GM23338 (cell line): ENCODE results near the gene HARS2. TPM values are rescaled to one million over a fixed set of nuclear protein-coding genes. Genes with fewer than 3 reads are reported as not detected.
A peak's percentile ranks its signal among the peaks of the same experiment; 100 is the strongest.

Experiments
- ATAC-seq: fragments of 200-7000 bp; cut with Tn5 transposase; 3 replicates; pipeline ENCODE4 v1.9.1; 2020
- DNase-seq: peaks from one replicate; pipeline ENCODE4 v3.0.0-alpha.2; 2015; ENCODE audit warnings: low spot score
- H2AFZ ChIP-seq: fragments of 200-600 bp; sonication (generic); 2 replicates; pipeline ENCODE4 v1.8.0; 2016; ENCODE audit warnings: antibody characterized with exemption, mild to moderate bottlenecking, moderate library complexity
- H3F3A ChIP-seq: fragments of 200-600 bp; sonication (generic); replicated peaks from 2 replicates; pipeline ENCODE4 v1.8.0; 2017; ENCODE audit warnings: antibody characterized with exemption, mixed run types, low read depth
- H3K27ac ChIP-seq: fragments of 200-600 bp; sonication (generic); 2 replicates; pipeline ENCODE4 v1.6.1; 2016; ENCODE audit warnings: low read depth
- H3K27me3 ChIP-seq: fragments of 200-600 bp; sonication (generic); 2 replicates; pipeline ENCODE4 v1.8.0; 2016; ENCODE audit warnings: mild to moderate bottlenecking, mixed run types, moderate library complexity; ENCODE audit not compliant: insufficient read depth
- H3K36me3 ChIP-seq: fragments of 200-600 bp; sonication (generic); 2 replicates; pipeline ENCODE4 v1.8.0; 2016; ENCODE audit warnings: mild to moderate bottlenecking; ENCODE audit not compliant: insufficient read depth
- H3K4me1 ChIP-seq: fragments of 200-600 bp; sonication (generic); 2 replicates; pipeline ENCODE4 v1.8.0; 2016; ENCODE audit warnings: mild to moderate bottlenecking, moderate library complexity; ENCODE audit not compliant: insufficient read depth
- H3K4me2 ChIP-seq: fragments of 200-600 bp; sonication (generic); 2 replicates; pipeline ENCODE4 v1.7.1; 2017; ENCODE audit warnings: mixed run types
- H3K4me3 ChIP-seq: fragments of 200-600 bp; sonication (generic); 2 replicates; pipeline ENCODE4 v1.6.1; 2016; ENCODE audit warnings: mixed run types
- H3K79me2 ChIP-seq: fragments of 200-600 bp; sonication (generic); replicated peaks from 2 replicates; pipeline ENCODE4 v1.8.0; 2017; ENCODE audit warnings: mild to moderate bottlenecking; ENCODE audit not compliant: insufficient read depth
- H3K9me2 ChIP-seq: fragments of 200-600 bp; sonication (generic); 2 replicates; pipeline ENCODE4 v1.8.0; 2017; ENCODE audit not compliant: insufficient read depth
- H4K20me1 ChIP-seq: fragments of 200-600 bp; sonication (generic); replicated peaks from 2 replicates; pipeline ENCODE4 v1.8.0; 2017; ENCODE audit warnings: mild to moderate bottlenecking; ENCODE audit not compliant: insufficient read depth
- H3K27ac Mint-ChIP-seq: 2 replicates; pipeline ENCODE4 v1.8.0; 2020; ENCODE audit warnings: inconsistent platforms, mild to moderate bottlenecking, moderate library complexity, mixed read lengths
- H3K27me3 Mint-ChIP-seq: 3 replicates; pipeline ENCODE4 v1.8.0; 2022; ENCODE audit warnings: low read depth, mild to moderate bottlenecking, moderate library complexity, mixed read lengths, inconsistent platforms; ENCODE audit not compliant: insufficient read depth, poor library complexity
- H3K36me3 Mint-ChIP-seq: 3 replicates; pipeline ENCODE4 v1.8.0; 2021; ENCODE audit warnings: low read depth, mild to moderate bottlenecking, inconsistent platforms, moderate library complexity, mixed read lengths
- H3K4me1 Mint-ChIP-seq: 3 replicates; pipeline ENCODE4 v1.8.0; 2020; ENCODE audit warnings: mild to moderate bottlenecking, inconsistent platforms, mixed read lengths
- H3K4me3 Mint-ChIP-seq: 3 replicates; pipeline ENCODE4 v1.8.0; 2021; ENCODE audit warnings: moderate library complexity, mild to moderate bottlenecking, inconsistent platforms, mixed read lengths
- H3K9me3 Mint-ChIP-seq: 3 replicates; pipeline ENCODE4 v1.8.0; 2020; ENCODE audit warnings: moderate library complexity, mild to moderate bottlenecking, inconsistent platforms, mixed read lengths
- CREB1 ChIP-seq: fragments of 250-450 bp; sonication (Bioruptor Pico); IDR thresholded peaks from 2 replicates; pipeline ENCODE4 v1.5.0; 2020; ENCODE audit warnings: low read depth, mild to moderate bottlenecking, moderate library complexity
- ETS1 ChIP-seq: IDR thresholded peaks from 2 replicates; pipeline ENCODE4 v1.6.1; 2016; ENCODE audit warnings: antibody characterized with exemption
- EZH2 ChIP-seq: fragments of 200-600 bp; sonication (generic); IDR thresholded peaks from one replicate; pipeline ENCODE4 v1.8.0; 2017; ENCODE audit warnings: antibody characterized with exemption, mild to moderate bottlenecking, low read depth; ENCODE audit not compliant: unreplicated experiment
- EZH2phosphoT487 ChIP-seq: fragments of 200-600 bp; sonication (generic); IDR thresholded peaks from one replicate; pipeline ENCODE4 v1.8.1; 2018; ENCODE audit warnings: antibody characterized with exemption; ENCODE audit not compliant: unreplicated experiment
- JUNB ChIP-seq: IDR thresholded peaks from one replicate; pipeline ENCODE4 v1.6.1; 2016; ENCODE audit warnings: antibody characterized with exemption; ENCODE audit not compliant: unreplicated experiment
- NANOG ChIP-seq: IDR thresholded peaks from 2 replicates; pipeline ENCODE4 v1.6.1; 2016; ENCODE audit warnings: antibody characterized with exemption, borderline replicate concordance
- POLR2AphosphoS5 ChIP-seq: IDR thresholded peaks from 2 replicates; pipeline ENCODE4 v1.6.1; 2016; ENCODE audit warnings: antibody characterized with exemption, low read depth
- STAT1 ChIP-seq: IDR thresholded peaks from one replicate; pipeline ENCODE4 v1.6.1; 2016; ENCODE audit warnings: antibody characterized with exemption; ENCODE audit not compliant: unreplicated experiment
- ZNF114 ChIP-seq: fragments of 250-450 bp; sonication (Bioruptor Pico); IDR thresholded peaks from 2 replicates; pipeline ENCODE4 v1.5.0; 2020; ENCODE audit warnings: mild to moderate bottlenecking, moderate library complexity
- ZNF331 ChIP-seq: fragments of 250-450 bp; sonication (Bioruptor Pico); IDR thresholded peaks from 2 replicates; pipeline ENCODE4 v1.5.0; 2020; ENCODE audit warnings: low read depth, mild to moderate bottlenecking, moderate library complexity
- polyA plus RNA-seq: library from polyadenylated mRNA; unstranded; fragments of >200 nt; fragmentation: Nextera tagmentation; extraction: Ambion mirVana; gene quantifications from 2 replicates; pipeline ENCODE4 v1.2.1, GENCODE V29; 2016
- total RNA-seq: library from RNA; depleted of rRNA; stranded (reverse); fragments of >200 nt; shearing (Covaris generic); gene quantifications from 2 replicates; pipeline ENCODE4 v1.2.3, GENCODE V29; 2014
- TF ChIP-seq, protein P1 (sequence below), 2 experiments: fragments of 200-600 bp in 1 of 2; sonication (generic) in 1 of 2; conservative IDR thresholded peaks; 2 replicates each; pipeline versions ENCODE4 v1.5.1 to v1.6.1; 2016 to 2017; ENCODE audit warnings: antibody characterized with exemption in 2 of 2, low read depth in 2 of 2, mild to moderate bottlenecking in 2 of 2, moderate library complexity in 1 of 2
- TF ChIP-seq, protein P2 (sequence below): fragments of 250-450 bp; sonication (Bioruptor Pico); IDR thresholded peaks from 2 replicates; pipeline ENCODE4 v1.5.0; 2020; ENCODE audit warnings: mild to moderate bottlenecking, moderate library complexity

Gene HARS2
- total and polyA plus RNA-seq, 2 experiments from 2014 or later: 14.4 to 21.6 TPM

DNA sequence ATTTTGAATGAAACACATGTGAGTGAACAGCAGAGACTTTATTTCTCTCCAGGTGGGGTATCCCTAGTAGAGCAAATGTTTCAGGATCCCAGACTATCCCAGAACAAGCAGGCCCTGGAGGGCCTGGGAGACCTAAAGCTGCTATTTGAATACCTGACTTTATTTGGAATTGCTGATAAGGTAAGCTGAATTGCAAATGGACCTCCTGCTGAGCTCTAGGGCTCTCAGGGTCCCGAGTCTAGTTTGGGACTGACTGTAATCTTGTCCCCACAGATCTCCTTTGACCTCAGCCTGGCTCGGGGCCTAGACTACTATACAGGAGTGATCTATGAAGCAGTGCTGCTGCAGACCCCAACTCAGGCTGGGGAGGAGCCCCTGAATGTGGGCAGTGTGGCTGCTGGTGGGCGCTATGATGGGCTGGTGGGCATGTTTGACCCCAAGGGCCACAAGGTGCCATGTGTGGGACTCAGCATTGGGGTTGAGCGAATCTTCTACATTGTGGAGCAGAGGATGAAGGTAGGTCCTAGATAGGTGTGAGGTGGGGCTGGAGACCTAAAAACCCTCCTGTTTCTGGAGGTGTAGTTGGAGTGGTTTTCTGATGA is 5.7 kb downstream of the HARS2 start:
- peak overlapping the region; percentile 66 for H3K27ac Mint-ChIP-seq
- TF ChIP-seq JUNB: no peak
- no peak for TF ChIP-seq ZNF114 (CRISPR knock-in tag)
- no peak for TF ChIP-seq ETS1
- no peak for TF ChIP-seq STAT1
- TF ChIP-seq EZH2: no peak
- no peak for TF ChIP-seq EZH2phosphoT487
- TF ChIP-seq, protein P1, sequence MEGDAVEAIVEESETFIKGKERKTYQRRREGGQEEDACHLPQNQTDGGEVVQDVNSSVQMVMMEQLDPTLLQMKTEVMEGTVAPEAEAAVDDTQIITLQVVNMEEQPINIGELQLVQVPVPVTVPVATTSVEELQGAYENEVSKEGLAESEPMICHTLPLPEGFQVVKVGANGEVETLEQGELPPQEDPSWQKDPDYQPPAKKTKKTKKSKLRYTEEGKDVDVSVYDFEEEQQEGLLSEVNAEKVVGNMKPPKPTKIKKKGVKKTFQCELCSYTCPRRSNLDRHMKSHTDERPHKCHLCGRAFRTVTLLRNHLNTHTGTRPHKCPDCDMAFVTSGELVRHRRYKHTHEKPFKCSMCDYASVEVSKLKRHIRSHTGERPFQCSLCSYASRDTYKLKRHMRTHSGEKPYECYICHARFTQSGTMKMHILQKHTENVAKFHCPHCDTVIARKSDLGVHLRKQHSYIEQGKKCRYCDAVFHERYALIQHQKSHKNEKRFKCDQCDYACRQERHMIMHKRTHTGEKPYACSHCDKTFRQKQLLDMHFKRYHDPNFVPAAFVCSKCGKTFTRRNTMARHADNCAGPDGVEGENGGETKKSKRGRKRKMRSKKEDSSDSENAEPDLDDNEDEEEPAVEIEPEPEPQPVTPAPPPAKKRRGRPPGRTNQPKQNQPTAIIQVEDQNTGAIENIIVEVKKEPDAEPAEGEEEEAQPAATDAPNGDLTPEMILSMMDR (conservative IDR thresholded peaks at IDR 0.05; ENCODE audit: low read depth in 2 of 2): no peak
- TF ChIP-seq, protein P2, sequence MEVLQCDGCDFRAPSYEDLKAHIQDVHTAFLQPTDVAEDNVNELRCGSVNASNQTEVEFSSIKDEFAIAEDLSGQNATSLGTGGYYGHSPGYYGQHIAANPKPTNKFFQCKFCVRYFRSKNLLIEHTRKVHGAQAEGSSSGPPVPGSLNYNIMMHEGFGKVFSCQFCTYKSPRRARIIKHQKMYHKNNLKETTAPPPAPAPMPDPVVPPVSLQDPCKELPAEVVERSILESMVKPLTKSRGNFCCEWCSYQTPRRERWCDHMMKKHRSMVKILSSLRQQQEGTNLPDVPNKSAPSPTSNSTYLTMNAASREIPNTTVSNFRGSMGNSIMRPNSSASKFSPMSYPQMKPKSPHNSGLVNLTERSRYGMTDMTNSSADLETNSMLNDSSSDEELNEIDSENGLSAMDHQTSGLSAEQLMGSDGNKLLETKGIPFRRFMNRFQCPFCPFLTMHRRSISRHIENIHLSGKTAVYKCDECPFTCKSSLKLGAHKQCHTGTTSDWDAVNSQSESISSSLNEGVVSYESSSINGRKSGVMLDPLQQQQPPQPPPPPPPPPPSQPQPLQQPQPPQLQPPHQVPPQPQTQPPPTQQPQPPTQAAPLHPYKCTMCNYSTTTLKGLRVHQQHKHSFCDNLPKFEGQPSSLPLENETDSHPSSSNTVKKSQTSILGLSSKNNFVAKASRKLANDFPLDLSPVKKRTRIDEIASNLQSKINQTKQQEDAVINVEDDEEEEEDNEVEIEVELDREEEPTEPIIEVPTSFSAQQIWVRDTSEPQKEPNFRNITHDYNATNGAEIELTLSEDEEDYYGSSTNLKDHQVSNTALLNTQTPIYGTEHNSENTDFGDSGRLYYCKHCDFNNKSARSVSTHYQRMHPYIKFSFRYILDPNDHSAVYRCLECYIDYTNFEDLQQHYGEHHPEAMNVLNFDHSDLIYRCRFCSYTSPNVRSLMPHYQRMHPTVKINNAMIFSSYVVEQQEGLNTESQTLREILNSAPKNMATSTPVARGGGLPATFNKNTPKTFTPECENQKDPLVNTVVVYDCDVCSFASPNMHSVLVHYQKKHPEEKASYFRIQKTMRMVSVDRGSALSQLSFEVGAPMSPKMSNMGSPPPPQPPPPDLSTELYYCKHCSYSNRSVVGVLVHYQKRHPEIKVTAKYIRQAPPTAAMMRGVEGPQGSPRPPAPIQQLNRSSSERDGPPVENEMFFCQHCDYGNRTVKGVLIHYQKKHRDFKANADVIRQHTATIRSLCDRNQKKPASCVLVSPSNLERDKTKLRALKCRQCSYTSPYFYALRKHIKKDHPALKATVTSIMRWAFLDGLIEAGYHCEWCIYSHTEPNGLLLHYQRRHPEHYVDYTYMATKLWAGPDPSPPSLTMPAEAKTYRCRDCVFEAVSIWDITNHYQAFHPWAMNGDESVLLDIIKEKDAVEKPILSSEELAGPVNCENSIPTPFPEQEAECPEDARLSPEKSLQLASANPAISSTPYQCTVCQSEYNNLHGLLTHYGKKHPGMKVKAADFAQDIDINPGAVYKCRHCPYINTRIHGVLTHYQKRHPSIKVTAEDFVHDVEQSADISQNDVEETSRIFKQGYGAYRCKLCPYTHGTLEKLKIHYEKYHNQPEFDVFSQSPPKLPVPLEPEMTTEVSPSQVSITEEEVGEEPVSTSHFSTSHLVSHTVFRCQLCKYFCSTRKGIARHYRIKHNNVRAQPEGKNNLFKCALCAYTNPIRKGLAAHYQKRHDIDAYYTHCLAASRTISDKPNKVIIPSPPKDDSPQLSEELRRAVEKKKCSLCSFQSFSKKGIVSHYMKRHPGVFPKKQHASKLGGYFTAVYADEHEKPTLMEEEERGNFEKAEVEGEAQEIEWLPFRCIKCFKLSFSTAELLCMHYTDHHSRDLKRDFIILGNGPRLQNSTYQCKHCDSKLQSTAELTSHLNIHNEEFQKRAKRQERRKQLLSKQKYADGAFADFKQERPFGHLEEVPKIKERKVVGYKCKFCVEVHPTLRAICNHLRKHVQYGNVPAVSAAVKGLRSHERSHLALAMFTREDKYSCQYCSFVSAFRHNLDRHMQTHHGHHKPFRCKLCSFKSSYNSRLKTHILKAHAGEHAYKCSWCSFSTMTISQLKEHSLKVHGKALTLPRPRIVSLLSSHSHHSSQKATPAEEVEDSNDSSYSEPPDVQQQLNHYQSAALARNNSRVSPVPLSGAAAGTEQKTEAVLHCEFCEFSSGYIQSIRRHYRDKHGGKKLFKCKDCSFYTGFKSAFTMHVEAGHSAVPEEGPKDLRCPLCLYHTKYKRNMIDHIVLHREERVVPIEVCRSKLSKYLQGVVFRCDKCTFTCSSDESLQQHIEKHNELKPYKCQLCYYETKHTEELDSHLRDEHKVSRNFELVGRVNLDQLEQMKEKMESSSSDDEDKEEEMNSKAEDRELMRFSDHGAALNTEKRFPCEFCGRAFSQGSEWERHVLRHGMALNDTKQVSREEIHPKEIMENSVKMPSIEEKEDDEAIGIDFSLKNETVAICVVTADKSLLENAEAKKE (CRISPR knock-in tag): no peak
- TF ChIP-seq NANOG: no peak
- TF ChIP-seq POLR2AphosphoS5: no peak
- no peak for TF ChIP-seq ZNF331 (CRISPR knock-in tag)
- TF ChIP-seq CREB1 (CRISPR knock-in tag): no peak
- no peak overlapping the region for H3K4me3 ChIP-seq

More for the DNA sequence above, 5.7 kb downstream of the HARS2 start:
- peaks cover 12% of the 10 kb centered on the region for H3K27me3 Mint-ChIP-seq
- H3K4me3 Mint-ChIP-seq: no peak overlapping the region
- Histone ChIP-seq H3K9me2 (no peaks in the 10 kb centered on the region), H3K4me1 (peaks cover 6% of the 10 kb centered on the region), H3K27me3 (no peaks in the 10 kb centered on the region), H3K79me2 (peaks cover 34% of the 10 kb centered on the region), H2AFZ (no peak overlapping the region), H3K36me3 (peaks cover 30% of the 10 kb centered on the region; the same call in 1 of the 2 replicates), H4K20me1 (peaks cover 4% of the 10 kb centered on the region; the same call in 1 of the 2 replicates), H3F3A (no peaks in the 10 kb centered on the region; the same call in 1 of the 2 replicates), H3K27ac (no peak overlapping the region), H3K4me2 (no peak overlapping the region)
- H3K9me3 Mint-ChIP-seq: no peaks in the 10 kb centered on the region
- DNase-seq: no peak
- no peak for ATAC-seq
- H3K36me3 Mint-ChIP-seq: peaks cover 75% of the 10 kb centered on the region
- peaks cover 16% of the 10 kb centered on the region for H3K4me1 Mint-ChIP-seq
